Measurements from ENCODE around the gene VPS54. TPM values are rescaled to one million over a fixed set of nuclear protein-coding genes. Genes with fewer than 3 reads are reported as not detected.

VPS54 gene, protein sequence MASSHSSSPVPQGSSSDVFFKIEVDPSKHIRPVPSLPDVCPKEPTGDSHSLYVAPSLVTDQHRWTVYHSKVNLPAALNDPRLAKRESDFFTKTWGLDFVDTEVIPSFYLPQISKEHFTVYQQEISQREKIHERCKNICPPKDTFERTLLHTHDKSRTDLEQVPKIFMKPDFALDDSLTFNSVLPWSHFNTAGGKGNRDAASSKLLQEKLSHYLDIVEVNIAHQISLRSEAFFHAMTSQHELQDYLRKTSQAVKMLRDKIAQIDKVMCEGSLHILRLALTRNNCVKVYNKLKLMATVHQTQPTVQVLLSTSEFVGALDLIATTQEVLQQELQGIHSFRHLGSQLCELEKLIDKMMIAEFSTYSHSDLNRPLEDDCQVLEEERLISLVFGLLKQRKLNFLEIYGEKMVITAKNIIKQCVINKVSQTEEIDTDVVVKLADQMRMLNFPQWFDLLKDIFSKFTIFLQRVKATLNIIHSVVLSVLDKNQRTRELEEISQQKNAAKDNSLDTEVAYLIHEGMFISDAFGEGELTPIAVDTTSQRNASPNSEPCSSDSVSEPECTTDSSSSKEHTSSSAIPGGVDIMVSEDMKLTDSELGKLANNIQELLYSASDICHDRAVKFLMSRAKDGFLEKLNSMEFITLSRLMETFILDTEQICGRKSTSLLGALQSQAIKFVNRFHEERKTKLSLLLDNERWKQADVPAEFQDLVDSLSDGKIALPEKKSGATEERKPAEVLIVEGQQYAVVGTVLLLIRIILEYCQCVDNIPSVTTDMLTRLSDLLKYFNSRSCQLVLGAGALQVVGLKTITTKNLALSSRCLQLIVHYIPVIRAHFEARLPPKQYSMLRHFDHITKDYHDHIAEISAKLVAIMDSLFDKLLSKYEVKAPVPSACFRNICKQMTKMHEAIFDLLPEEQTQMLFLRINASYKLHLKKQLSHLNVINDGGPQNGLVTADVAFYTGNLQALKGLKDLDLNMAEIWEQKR
- 10 to 100 TPM; 16.2 to 22.5 TPM for total RNA-seq

DNA sequence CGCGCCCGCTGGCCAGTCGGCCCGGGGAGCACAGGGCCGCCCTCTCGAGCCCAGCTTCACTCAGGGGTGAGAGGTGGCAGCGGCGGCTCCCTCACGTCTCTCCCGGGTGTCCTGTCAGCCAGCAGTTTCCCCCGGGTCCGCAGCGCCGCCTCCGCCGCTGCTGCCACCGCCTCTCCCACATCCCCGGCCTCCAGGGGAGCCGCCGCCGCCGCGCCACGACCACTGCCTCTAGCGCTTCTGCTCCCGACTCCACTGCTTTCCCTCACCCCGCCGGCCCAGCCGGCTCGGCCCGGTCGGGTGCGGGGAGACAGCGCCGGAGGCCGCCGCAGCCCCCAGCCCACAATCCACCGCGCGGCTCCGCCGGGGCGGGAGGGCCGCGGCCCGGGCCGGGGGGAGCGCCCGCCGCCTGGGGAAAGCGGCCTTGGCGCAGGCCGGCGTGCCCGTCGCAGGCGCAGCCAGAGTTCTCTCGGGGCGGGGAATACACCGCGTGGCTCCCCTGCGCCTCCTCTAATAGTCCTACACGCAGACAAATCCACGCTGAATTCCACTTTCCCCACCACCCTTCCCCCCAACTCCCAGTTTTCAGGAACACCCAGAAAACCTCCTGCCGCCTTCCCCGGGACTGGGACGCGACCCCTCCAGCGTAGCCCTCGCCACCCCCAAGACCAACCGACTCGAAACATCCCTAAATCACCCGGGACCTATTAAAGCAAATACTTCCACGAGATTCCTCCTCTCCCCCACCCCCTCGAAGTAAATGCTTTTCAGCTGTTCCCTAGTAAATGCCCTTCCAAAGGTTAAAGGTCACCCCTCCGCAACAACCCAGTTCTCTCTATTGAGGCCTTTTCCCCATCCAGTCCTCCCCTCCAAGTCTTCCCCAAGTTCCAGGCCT, at the start of gene VPS54:
Gene VPS54 (minus strand): TSS at position 346 of the 892 bp plus-strand sequence. CDS start 35,429 bp downstream, outside the sequence.
- peak; percentile 61 for DNase-seq
- intact Hi-C loops (cut with DNase I), result no loop called here
- Histone ChIP-seq H3K9me3 (no peaks in the 10 kb centered on the region), H3K4me3 (peak within 1 kb of the TSS; percentile 56), H3K9ac (ENCODE audit: low read depth in 2 of 2, low read length in 2 of 2) (peak within 1 kb of the TSS; percentile 93 to 94), H3K27me3 (no peaks in the 10 kb centered on the region), H3K27ac (peak within 1 kb of the TSS; percentile 85), H3K4me1 (no peaks in the 10 kb centered on the region), H3K36me3 (no peaks in the 10 kb centered on the region)
- TF ChIP-seq, protein P1, sequence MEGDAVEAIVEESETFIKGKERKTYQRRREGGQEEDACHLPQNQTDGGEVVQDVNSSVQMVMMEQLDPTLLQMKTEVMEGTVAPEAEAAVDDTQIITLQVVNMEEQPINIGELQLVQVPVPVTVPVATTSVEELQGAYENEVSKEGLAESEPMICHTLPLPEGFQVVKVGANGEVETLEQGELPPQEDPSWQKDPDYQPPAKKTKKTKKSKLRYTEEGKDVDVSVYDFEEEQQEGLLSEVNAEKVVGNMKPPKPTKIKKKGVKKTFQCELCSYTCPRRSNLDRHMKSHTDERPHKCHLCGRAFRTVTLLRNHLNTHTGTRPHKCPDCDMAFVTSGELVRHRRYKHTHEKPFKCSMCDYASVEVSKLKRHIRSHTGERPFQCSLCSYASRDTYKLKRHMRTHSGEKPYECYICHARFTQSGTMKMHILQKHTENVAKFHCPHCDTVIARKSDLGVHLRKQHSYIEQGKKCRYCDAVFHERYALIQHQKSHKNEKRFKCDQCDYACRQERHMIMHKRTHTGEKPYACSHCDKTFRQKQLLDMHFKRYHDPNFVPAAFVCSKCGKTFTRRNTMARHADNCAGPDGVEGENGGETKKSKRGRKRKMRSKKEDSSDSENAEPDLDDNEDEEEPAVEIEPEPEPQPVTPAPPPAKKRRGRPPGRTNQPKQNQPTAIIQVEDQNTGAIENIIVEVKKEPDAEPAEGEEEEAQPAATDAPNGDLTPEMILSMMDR (IDR thresholded peaks at IDR 0.05), result no peak

DNA sequence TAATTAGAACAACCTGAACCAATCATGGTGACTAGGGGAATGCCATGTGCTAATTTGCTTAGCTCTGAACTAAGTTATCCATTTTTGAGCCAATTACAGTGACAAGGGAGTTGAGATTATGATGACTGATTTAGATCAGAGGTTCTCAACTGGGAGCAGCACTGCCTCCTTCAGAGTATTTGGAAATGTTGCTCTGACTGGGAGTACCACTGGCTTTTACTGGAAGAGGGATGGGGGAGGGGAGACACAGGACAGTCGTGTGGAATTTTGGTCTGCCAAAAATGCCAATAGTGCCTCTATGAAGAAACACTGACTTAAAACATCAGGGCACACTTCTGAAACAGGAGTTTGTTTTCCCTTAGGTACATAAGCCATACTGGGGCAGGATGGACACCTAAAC, 48.1 kb upstream of the VPS54 start:
- H3K9ac ChIP-seq (ENCODE audit: low read depth in 2 of 2, low read length in 2 of 2), result no peak overlapping the region
- TF ChIP-seq, protein P1 (IDR thresholded peaks at IDR 0.05), result no peak
- intact Hi-C loops (cut with DNase I), result no loop called here

DNA sequence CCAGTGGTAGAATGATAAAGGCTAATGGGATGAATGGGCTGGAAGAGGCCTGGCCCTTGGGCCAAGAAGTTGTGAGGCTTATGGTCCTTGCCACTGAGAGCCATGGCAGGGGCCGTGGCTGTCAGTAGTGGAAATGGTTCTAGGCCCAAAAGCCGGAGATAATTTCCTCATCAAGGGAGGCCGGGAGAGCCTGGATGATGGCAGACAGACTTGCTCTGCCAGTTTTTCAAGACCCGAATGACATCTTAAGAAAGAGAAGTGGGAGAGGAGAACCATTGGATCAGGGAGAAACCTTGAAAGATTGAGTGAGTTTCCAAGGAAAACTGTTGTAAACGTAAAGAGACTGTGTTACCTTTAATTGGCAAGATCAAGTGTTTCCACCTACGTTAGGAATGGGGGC, 46.3 kb upstream of the VPS54 start:
- TF ChIP-seq, protein P1 (IDR thresholded peaks at IDR 0.05), result no peak
- H3K27me3 ChIP-seq, result no peaks in the 10 kb centered on the region
- H3K9me3 ChIP-seq, result no peaks in the 10 kb centered on the region
- no peak overlapping the region for H3K9ac ChIP-seq (ENCODE audit: low read depth in 2 of 2, low read length in 2 of 2)
- no peak overlapping the region for H3K27ac ChIP-seq
- H3K36me3 ChIP-seq, result no peaks in the 10 kb centered on the region
- intact Hi-C loops (cut with DNase I), result no loop called here
- DNase-seq, result no peak
- H3K4me1 ChIP-seq, result peaks cover 7% of the 10 kb centered on the region
- no peak overlapping the region for H3K4me3 ChIP-seq

More for the DNA sequence above, 48.1 kb upstream of the VPS54 start:
- Histone ChIP-seq H3K27ac (no peak overlapping the region), H3K27me3 (no peaks in the 10 kb centered on the region), H3K9me3 (no peaks in the 10 kb centered on the region), H3K4me3 (no peak overlapping the region), H3K36me3 (no peaks in the 10 kb centered on the region), H3K4me1 (peaks cover 7% of the 10 kb centered on the region)
- DNase-seq, result no peak

DNA sequence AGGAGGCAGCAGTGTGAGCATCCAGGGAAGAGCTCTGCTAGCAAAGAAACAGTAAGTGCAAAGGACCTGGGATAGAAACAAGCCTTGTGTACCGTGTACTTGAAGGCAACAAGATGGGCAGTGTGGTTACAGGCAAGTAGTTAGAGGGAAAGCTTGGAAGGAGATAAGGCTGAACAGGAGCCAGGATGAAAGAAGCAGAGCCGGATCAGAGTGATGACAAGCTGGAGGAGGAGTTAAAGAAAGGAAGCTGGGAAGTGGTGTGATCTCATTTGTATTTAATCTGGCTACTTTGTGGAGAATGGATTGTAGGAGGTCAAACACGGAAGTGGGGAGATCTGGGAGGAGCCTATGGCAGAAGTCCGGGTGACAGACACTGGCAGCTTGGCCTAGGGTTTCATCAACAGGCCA, 44.7 kb upstream of the VPS54 start:
- TF ChIP-seq, protein P1 (IDR thresholded peaks at IDR 0.05), result no peak
- H3K9ac ChIP-seq (ENCODE audit: low read depth in 2 of 2, low read length in 2 of 2), result no peak overlapping the region
- no peaks in the 10 kb centered on the region for H3K36me3 ChIP-seq
- intact Hi-C loops (cut with DNase I), result no loop called here
- H3K9me3 ChIP-seq, result no peaks in the 10 kb centered on the region
- no peak overlapping the region for H3K4me3 ChIP-seq
- peak overlapping the region; percentile 28 for H3K27ac ChIP-seq
- peaks cover 7% of the 10 kb centered on the region for H3K4me1 ChIP-seq
- DNase-seq, result peak; percentile 52
- H3K27me3 ChIP-seq, result no peaks in the 10 kb centered on the region

Measured in colonic mucosa (tissue), 4 donors.